Cardiac muscle cell (in vitro differentiated cells and primary cell): ENCODE data around the gene GJC2. TPM values are rescaled to one million over a fixed set of nuclear protein-coding genes. Genes with fewer than 3 reads are reported as not detected.

ENCODE experiments used
- DNase-seq, 2 donors: peaks; one replicate each; pipeline versions ENCODE4 v3.0.0 to v3.0.0-alpha.2; 2010 to 2017; ENCODE audit warnings: low read depth in 1 of 2, low spot score in 1 of 2
- H3K27ac ChIP-seq: fragments of 200-600 bp; sonication (generic); 2 replicates; pipeline ENCODE4 v1.5.1; 2016
- H3K27me3 ChIP-seq: fragments of 200-600 bp; sonication (generic); 2 replicates; pipeline ENCODE4 v1.6.0; 2016; ENCODE audit warnings: control low read depth
- H3K36me3 ChIP-seq: fragments of 200-600 bp; sonication (generic); 2 replicates; pipeline ENCODE4 v1.5.1; 2016; ENCODE audit warnings: control low read depth
- H3K4me1 ChIP-seq: fragments of 200-600 bp; sonication (generic); 2 replicates; pipeline ENCODE4 v1.8.1; 2017; ENCODE audit warnings: low read depth, mild to moderate bottlenecking, mixed run types
- H3K4me3 ChIP-seq: fragments of 200-600 bp; sonication (generic); 2 replicates; pipeline ENCODE4 v1.5.1; 2016; ENCODE audit warnings: mild to moderate bottlenecking
- H3K9me3 ChIP-seq: fragments of 200-600 bp; sonication (generic); 2 replicates; pipeline ENCODE4 v1.5.1; 2017; ENCODE audit warnings: low read depth, mild to moderate bottlenecking, control low read depth
- CTCF ChIP-seq: IDR thresholded peaks from 2 replicates; pipeline ENCODE4 v1.5.1; 2012; ENCODE audit warnings: low read depth, mild to moderate bottlenecking, low read length
- polyA plus RNA-seq: library from polyadenylated mRNA; unstranded; fragments of >200 nt; fragmentation: Nextera tagmentation; extraction: Ambion mirVana; gene quantifications from 2 replicates; pipeline ENCODE4 v1.2.1, GENCODE V29; 2016
- total RNA-seq: library from RNA; depleted of rRNA; stranded (reverse); fragments of >200 nt; gene quantifications from 2 replicates; pipeline ENCODE4 v1.2.3, GENCODE V29; 2016

The GJC2 gene
- total and polyA plus RNA-seq, 2 experiments from 2014 or later = 0.13 to 0.51 TPM

GRCh38 chr1:228107636-228108035 lies 42.1 kb upstream of the GJC2 start:
- Histone ChIP-seq H3K4me3 (no peak overlapping the region), H3K27me3 (no peaks in the 10 kb centered on the region), H3K9me3 (no peaks in the 10 kb centered on the region), H3K4me1 (no peaks in the 10 kb centered on the region), H3K36me3 (peaks cover 2% of the 10 kb centered on the region), H3K27ac (no peak overlapping the region)
- DNase-seq = no peak
- TF ChIP-seq CTCF = no peak

- Histone ChIP-seq H3K27ac (no peak overlapping the region), H3K9me3 (no peaks in the 10 kb centered on the region), H3K4me1 (no peaks in the 10 kb centered on the region), H3K4me3 (peak overlapping the region; percentile 74), H3K27me3 (no peaks in the 10 kb centered on the region), H3K36me3 (peaks cover 2% of the 10 kb centered on the region)
- no peak for DNase-seq
- no peak for TF ChIP-seq CTCF
These were observed 41.6 kb upstream of the GJC2 start for GRCh38 chr1:228108055-228108690.

GRCh38 chr1:228108742-228109072 lies 41.0 kb upstream of the GJC2 start:
- no peak for TF ChIP-seq CTCF
- peak overlapping the region; percentile 74 for H3K4me3 ChIP-seq
- no peaks in the 10 kb centered on the region for H3K27me3 ChIP-seq
- H3K27ac ChIP-seq = peak overlapping the region; percentile 56
- H3K9me3 ChIP-seq = no peaks in the 10 kb centered on the region
- H3K36me3 ChIP-seq = peaks cover 2% of the 10 kb centered on the region
- no peak for DNase-seq
- H3K4me1 ChIP-seq = no peaks in the 10 kb centered on the region

GRCh38 chr1:228109073-228109961 lies 40.4 kb upstream of the GJC2 start, which contains the start of gene MRPL55:
TSS of gene MRPL55 (minus strand) at chr1:228109299. CDS start at chr1:228108260, 1,039 bp downstream.
- no peaks in the 10 kb centered on the region for H3K27me3 ChIP-seq
- DNase-seq = peak; percentile 97 to 98
- no peaks in the 10 kb centered on the region for H3K4me1 ChIP-seq
- H3K4me3 ChIP-seq = peak within 1 kb of the TSS; percentile 74
- H3K36me3 ChIP-seq = peaks cover 2% of the 10 kb centered on the region
- H3K27ac ChIP-seq = peak within 1 kb of the TSS; percentile 56
- no peaks in the 10 kb centered on the region for H3K9me3 ChIP-seq
- no peak for TF ChIP-seq CTCF

GRCh38 chr1:228109962-228110488 lies 39.7 kb upstream of the GJC2 start:
- no peak for TF ChIP-seq CTCF
- H3K4me3 ChIP-seq = peak overlapping the region; percentile 74
- H3K36me3 ChIP-seq = peaks cover 2% of the 10 kb centered on the region
- no peak overlapping the region for H3K27ac ChIP-seq
- no peaks in the 10 kb centered on the region for H3K9me3 ChIP-seq
- DNase-seq = peak in 1 of 2 donors; percentile 42
- H3K4me1 ChIP-seq = no peaks in the 10 kb centered on the region
- no peaks in the 10 kb centered on the region for H3K27me3 ChIP-seq
